Measurements from ENCODE around the gene MAGEB17.

DNA sequence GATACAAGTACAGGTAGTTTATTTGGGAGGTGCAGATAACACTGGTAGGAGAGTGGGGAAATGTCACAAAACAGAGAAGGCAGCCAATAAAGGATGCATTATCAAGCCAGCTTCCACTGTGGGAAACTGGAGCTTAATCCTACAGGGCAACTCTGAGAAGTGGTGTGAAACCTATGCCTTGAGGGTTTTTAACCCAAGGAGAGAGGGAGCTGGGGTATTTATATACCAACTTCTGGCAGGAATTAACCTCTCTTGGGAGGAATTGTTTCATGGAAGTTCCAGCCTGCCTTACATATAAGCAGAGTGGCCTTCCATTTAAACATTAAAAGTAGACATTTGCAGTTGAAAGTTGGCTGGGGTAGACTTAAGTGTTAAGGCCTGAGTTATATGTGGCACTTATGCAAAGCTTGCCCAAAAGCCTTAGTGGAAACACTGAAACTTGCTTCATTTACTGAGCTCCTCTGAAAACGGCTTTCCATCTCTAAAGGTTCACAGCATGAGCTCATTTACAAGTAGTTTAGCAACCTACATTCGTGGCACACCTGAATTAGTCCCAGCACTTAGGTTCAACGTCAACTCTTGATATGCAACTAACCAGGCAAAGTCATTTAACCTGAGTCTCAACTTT lies 19.2 kb downstream of the MAGEB17 start:
- TF ChIP-seq, protein P1, sequence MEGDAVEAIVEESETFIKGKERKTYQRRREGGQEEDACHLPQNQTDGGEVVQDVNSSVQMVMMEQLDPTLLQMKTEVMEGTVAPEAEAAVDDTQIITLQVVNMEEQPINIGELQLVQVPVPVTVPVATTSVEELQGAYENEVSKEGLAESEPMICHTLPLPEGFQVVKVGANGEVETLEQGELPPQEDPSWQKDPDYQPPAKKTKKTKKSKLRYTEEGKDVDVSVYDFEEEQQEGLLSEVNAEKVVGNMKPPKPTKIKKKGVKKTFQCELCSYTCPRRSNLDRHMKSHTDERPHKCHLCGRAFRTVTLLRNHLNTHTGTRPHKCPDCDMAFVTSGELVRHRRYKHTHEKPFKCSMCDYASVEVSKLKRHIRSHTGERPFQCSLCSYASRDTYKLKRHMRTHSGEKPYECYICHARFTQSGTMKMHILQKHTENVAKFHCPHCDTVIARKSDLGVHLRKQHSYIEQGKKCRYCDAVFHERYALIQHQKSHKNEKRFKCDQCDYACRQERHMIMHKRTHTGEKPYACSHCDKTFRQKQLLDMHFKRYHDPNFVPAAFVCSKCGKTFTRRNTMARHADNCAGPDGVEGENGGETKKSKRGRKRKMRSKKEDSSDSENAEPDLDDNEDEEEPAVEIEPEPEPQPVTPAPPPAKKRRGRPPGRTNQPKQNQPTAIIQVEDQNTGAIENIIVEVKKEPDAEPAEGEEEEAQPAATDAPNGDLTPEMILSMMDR (IDR thresholded peaks at IDR 0.05), result no peak
- TF ChIP-seq POLR2A (IDR thresholded peaks at IDR 0.05), result no peak
